LNCaP clone FGC (cell line): ENCODE data around the gene TMCO5A.
"Not testable (repeated sequence)": the region's sequence is repeated elsewhere in the genome, so short reads cannot be mapped to it uniquely, and the experiment has no call there.

Source experiments
- DNase-seq: peaks from one replicate; pipeline ENCODE4 v3.0.0-alpha.2; 2011; ENCODE audit warnings: low read depth
- H3K4me3 ChIP-seq: 2 replicates; pipeline ENCODE4 v1.5.1; 2011; ENCODE audit warnings: mild to moderate bottlenecking, low read depth, low read length, control low read depth
- TF ChIP-seq, protein P1 (sequence below): IDR thresholded peaks from 2 replicates; pipeline ENCODE4 v1.5.1; 2012; ENCODE audit warnings: mild to moderate bottlenecking; ENCODE audit not compliant: control insufficient read depth, insufficient read depth; ENCODE audit errors: extremely low read depth

TMCO5A gene

DNA sequence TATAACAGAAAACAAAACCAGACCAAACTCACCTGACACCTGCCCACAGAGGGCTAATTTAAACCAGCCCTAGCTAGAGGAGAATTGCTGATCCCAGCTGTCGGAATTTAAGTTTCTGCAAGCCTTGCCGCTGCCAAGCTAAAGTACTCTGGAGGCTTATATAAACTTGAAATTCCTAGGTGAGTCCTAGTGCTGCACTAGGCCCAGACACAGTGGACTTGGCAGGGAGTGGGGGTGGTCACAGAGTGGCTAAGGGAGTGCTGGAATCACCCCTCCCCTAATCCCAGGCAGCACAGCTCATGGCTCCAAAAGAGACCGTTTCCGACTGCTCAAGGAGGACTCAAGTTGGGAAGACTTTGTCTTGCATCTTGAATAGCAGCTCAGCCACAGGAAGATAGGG lies 17.6 kb downstream of the TMCO5A start:
- no peak for DNase-seq
- no peak overlapping the region for H3K4me3 ChIP-seq

DNA sequence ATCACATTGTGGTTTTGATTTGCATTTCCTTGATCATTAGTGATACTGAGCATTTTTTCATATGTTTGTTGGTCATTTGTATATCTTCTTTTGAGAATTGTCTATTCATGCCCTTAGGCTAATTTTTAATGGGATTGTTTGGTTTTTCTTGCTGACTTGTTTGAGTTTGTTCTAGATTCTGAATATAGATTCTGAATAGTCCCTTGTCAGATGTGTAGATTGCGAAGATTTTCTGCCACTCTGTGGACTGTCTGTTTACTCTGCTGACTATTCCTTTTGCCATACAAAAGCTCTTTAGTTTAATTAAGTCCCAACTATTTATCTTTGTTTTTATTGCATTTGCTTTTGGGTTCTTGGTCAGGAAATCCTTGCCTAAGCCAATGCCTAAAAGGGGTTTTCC lies 26.3 kb downstream of the TMCO5A start:
- not testable (repeated sequence) for DNase-seq, H3K4me3 ChIP-seq

More for the DNA sequence above, 17.6 kb downstream of the TMCO5A start:
- TF ChIP-seq, protein P1, sequence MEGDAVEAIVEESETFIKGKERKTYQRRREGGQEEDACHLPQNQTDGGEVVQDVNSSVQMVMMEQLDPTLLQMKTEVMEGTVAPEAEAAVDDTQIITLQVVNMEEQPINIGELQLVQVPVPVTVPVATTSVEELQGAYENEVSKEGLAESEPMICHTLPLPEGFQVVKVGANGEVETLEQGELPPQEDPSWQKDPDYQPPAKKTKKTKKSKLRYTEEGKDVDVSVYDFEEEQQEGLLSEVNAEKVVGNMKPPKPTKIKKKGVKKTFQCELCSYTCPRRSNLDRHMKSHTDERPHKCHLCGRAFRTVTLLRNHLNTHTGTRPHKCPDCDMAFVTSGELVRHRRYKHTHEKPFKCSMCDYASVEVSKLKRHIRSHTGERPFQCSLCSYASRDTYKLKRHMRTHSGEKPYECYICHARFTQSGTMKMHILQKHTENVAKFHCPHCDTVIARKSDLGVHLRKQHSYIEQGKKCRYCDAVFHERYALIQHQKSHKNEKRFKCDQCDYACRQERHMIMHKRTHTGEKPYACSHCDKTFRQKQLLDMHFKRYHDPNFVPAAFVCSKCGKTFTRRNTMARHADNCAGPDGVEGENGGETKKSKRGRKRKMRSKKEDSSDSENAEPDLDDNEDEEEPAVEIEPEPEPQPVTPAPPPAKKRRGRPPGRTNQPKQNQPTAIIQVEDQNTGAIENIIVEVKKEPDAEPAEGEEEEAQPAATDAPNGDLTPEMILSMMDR, result no peak

DNA sequence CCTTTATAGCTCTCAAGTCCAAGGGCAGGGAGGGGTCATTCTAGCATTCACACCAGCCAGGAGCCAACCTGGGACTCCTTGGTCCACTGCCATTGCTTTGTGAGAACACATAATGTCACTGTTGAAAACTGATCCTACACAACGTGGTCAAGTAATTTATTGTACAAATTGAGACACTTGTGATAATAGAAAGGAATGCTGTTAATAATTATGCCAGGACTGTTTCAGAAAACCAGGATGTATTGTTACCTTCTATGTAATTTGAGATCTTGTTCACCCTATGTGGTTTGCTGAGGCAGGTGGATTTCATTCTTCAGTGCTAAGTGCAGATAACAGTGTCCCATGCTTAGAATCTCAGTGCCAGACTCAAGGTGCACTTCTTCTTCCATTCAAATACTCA lies 33.3 kb downstream of the TMCO5A start:
- H3K4me3 ChIP-seq, result no peak overlapping the region
- TF ChIP-seq, protein P1, result no peak
- DNase-seq, result no peak

DNA sequence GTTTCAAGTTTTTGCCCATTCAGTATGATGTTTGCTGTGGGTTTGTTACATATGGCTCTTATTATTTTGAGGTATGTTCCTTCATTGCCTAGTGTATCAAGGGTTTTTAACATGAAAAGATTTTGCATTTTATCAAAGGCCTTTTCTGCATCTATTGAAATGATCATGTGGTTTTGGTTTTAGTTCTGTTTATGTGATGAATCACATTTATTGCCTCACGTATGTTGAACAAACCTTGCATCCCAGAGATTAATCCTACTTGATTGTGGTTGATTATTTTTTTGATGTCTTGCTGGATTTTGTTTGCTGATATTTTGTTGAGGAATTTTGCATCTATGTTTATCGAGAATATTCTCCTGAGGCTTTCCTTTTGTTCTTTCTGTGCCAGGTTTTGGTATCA lies 39.4 kb downstream of the TMCO5A start:
- no peak overlapping the region for H3K4me3 ChIP-seq
- TF ChIP-seq, protein P1, result no peak
- no peak for DNase-seq

DNA sequence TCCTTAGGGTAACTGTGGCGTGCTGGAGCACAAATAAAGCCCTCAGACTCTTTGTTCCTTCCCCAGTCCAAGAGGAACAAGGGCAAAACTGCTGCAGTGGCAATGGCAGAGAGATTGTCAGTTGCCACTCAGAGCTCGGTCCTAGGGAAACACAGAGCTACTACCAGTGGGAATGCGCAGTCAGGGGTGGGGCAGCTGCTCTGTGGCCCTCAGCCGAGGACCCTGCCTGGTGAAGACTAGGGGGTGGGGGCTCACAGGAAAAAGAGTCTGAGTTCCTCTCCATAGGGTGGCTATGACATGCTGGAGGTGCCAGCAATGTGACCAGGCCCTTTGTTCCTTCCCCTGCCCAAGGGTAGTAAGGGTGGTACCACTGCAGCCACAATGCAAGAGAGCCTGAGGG lies 43.8 kb downstream of the TMCO5A start:
- TF ChIP-seq, protein P1, result no peak
- DNase-seq, result no peak
- H3K4me3 ChIP-seq, result no peak overlapping the region

DNA sequence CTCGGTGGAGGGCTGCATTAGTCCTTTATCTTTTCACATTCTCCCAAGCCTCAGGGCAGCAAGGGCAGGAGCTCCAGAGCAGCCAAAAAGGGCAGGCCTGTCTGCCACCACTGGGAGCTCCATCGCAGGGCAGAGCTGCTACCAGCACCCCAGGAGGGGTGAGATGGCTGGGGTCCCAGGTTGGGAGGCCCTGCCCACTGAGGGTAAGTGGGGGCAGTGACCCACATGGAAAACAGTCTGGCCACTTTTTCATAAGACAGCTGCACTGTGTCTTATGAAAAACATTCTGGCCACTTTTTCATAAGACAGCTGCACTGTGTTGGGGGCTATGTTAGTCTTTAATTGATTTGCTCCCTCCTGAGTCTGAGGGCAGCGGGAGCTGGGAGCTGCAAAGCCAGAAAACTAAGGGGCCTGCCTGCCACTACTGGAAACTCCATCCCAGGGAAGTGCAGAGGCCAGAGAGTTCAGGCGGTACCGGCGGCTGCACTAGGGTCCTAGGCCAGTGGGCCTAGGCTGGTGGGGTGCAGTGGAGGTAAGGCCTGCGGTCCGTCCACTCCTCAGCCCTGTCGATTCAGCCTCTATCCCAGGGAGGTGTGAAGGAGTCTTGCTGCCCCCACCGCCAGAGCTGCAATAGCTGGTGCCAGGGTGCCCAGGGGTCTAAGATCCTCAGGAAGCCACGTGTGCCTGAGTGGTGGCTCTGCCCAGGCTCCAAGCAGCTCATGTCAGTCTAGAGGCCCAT lies 45.4 kb downstream of the TMCO5A start:
- no peak overlapping the region for H3K4me3 ChIP-seq
- DNase-seq, result no peak
- TF ChIP-seq, protein P1, result no peak

DNA sequence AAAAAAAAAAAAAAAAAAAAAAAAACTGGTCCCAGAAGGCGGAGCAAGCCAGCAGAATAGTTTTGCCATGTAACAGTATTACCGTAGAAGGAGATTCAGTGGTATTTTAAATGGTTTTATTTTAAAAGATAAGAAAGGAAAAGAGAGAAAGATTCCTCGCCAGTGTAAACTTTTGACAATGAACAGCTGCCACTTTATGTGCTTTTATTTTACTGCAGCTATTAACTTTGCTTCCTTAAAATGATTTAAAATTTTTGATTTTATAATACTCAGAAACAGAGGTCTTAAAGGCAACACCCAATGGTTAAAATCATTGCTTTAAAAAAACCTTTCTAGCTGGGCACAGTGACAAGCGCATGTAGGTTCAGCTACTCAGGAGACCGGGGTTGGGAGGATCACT lies 46.8 kb downstream of the TMCO5A start:
- TF ChIP-seq, protein P1, result no peak
- no peak for DNase-seq
- H3K4me3 ChIP-seq, result no peak overlapping the region
